Natural killer cell treated with Interleukin-12 subunit alpha and Interleukin-12 subunit beta and Interleukin-15 and Interleukin-18, amount 100 ng/mL, for 72 hours (primary cell): ENCODE results near the gene EIF2S2. TPM values are rescaled to one million over a fixed set of nuclear protein-coding genes. Genes with fewer than 3 reads are reported as not detected.

Experiments
- ATAC-seq, 2 donors: fragments of 150-1000 bp; cut with Tn5 transposase in 1 of 2; sonication (Bioruptor Pico), chemical (Tn5 transposase) in 1 of 2; 2 replicates each; pipeline ENCODE4 v1.10.0; 2021
- DNase-seq: peaks from one replicate; pipeline ENCODE4 v3.0.0; 2022; ENCODE audit warnings: low spot score
- H3K27ac Mint-ChIP-seq, 2 donors: 1 replicate in 1 of 2; 2 replicates in 1 of 2; pipeline ENCODE4 v1.8.0; 2022; ENCODE audit warnings: mixed read lengths in 2 of 2, mild to moderate bottlenecking in 1 of 2, moderate library complexity in 1 of 2
- H3K27me3 Mint-ChIP-seq, 2 donors: 1 replicate in 1 of 2; 2 replicates in 1 of 2; pipeline ENCODE4 v1.8.0; 2022; ENCODE audit warnings: mixed read lengths in 2 of 2
- H3K36me3 Mint-ChIP-seq: one replicate; pipeline ENCODE4 v1.8.0; 2022; ENCODE audit warnings: mixed read lengths
- H3K4me1 Mint-ChIP-seq, 2 donors: 1 replicate in 1 of 2; 2 replicates in 1 of 2; pipeline ENCODE4 v1.8.0; 2022; ENCODE audit warnings: low read depth in 2 of 2, mixed read lengths in 2 of 2, mild to moderate bottlenecking in 1 of 2
- H3K4me3 Mint-ChIP-seq: one replicate; pipeline ENCODE4 v1.8.0; 2022; ENCODE audit warnings: mixed read lengths
- H3K9me3 Mint-ChIP-seq: 2 replicates; pipeline ENCODE4 v1.8.0; 2022; ENCODE audit warnings: mixed read lengths
- total RNA-seq, 2 donors: library from RNA; stranded (reverse); gene quantifications; one replicate each; pipeline ENCODE4 v1.2.3, GENCODE V29; 2022

The EIF2S2 gene
- total RNA-seq, 2 donors from 2014 or later: 97.6 to 99.8 TPM

DNA sequence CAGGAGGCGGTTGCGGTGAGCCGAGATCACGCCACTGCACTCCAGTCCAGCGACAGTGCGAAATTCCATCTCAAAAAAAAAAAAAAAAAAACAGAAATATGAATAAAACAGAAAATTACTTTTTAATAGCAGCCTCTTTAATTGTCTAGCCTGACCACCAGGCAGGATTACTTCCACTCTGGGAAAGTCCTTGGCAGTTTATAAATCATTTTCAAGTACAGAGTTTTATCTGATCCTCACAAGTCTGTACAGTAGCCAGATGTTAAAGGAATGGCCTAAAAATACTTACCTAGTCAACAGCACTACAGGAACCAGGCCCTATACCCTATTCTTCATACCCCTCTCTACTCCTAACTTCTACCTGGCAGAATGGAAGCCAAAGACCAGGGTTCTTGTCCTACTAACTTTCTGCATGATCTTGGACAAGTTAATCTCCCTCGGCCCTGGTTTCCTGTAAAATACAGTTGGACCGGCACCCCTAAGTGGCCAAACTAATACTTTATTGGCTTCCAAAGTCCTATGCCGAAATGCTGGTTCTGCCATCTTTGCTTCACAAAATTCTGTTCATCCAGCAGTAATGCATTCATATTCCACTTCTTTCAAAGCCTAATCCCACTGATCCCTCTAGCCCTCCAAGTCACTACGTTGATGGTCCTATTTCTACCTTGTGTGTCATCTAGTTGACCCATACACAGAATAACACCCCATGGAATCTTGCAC is 1.9 kb downstream of the EIF2S2 start:
- Mint-ChIP-seq H3K27ac (peak overlapping the region; percentile 93 to 98), H3K27me3 (no peaks in the 10 kb centered on the region), H3K36me3 (peaks cover 29% of the 10 kb centered on the region), H3K9me3 (no peaks in the 10 kb centered on the region), H3K4me3 (peak overlapping the region; percentile 94), H3K4me1 (peaks cover 45 to 59% of the 10 kb centered on the region in 2 donors)
- DNase-seq: no peak
- ATAC-seq: no peak

DNA sequence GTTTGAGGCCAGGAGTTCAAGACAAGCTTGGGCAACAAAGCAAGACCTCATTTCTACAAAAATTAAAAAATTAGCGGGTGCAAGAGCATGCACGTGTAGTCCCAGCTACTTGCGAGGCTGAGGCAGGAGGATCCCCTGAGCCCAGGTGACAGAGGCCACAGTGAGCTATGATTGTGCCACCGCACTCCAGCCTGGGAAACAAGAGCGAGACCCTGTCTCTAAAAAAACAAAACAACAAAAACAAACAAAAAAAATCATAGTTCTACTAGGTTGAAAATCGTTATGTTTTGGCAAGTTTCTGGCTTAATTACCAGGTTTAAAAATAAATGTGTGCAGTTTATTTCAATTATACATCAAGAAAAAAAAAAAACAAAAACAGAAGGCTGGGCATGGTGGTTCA is 2.6 kb downstream of the EIF2S2 start:
- ATAC-seq: no peak
- no peak for DNase-seq
- peak overlapping the region; percentile 55 to 73 for H3K27ac Mint-ChIP-seq
- H3K9me3 Mint-ChIP-seq: no peaks in the 10 kb centered on the region
- H3K4me1 Mint-ChIP-seq: peaks cover 50 to 66% of the 10 kb centered on the region in 2 donors
- no peaks in the 10 kb centered on the region for H3K27me3 Mint-ChIP-seq
- peaks cover 37% of the 10 kb centered on the region for H3K36me3 Mint-ChIP-seq
- peak overlapping the region; percentile 73 for H3K4me3 Mint-ChIP-seq

DNA sequence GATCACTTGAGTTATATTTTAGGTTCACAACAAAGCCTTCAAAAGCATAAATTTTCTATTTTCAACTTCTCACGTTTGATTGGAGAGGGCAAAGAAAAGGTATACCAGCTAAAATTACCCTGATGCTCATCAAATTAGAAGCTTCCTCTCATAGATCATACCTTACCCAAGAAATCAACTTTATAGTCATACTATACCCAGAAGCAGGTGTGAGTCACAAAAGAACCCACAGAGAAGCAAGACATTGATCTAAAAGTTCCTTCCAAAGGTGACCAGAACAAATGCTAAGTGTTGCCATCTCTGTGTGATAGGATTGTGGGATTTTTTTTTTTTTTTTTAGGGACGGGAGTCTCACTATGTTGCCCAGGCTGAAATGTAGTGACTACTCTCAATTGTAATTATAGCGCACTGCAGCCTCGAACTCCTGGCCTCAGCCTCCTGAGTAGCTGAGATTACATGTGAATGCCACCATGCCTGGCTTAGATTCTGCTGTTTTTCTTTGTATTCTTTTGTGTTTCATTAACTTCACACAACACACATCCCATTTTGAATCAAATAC is 3.3 kb downstream of the EIF2S2 start:
- Mint-ChIP-seq H3K36me3 (peaks cover 43% of the 10 kb centered on the region), H3K27ac (peak overlapping the region; percentile 55 to 73)

DNA sequence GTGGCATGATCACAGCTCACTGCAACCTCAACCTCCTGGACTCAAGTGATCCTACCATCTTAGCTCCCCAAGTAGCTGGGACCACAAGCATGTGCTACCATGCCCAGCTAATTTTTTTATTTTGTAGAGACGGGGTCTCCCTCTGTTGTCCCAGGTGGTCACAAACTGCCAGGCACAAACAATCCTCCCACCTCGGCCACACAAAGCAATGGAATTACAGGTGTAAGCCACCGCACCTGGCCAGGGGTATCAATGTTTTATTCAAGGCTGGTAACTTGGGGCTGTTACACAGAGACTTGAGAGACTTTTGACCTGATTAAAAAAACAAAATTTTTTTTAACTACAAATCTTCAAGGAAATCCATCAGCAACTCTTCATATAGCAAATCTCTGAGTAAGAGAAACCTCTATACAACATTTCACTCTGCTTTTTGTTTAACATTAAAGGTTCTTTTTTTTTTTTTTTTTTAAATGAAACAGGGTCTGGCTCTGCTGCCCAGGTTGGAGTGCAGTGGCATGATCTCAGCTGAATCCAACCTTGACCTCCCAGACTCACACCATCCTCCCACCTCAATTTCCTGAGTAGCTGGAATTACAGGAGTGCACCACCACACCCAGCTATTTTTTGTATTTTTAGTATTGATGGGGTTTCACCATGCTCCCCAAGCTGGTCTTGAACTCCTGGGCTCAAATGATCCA is 5.9 kb downstream of the EIF2S2 start:
- H3K36me3 Mint-ChIP-seq: peaks cover 55% of the 10 kb centered on the region
- H3K27ac Mint-ChIP-seq: peak overlapping the region; percentile 38 to 83
- H3K4me3 Mint-ChIP-seq: no peak overlapping the region
- no peaks in the 10 kb centered on the region for H3K27me3 Mint-ChIP-seq
- H3K4me1 Mint-ChIP-seq: peaks cover 58 to 78% of the 10 kb centered on the region in 2 donors
- ATAC-seq: no peak
- DNase-seq: no peak
- H3K9me3 Mint-ChIP-seq: no peaks in the 10 kb centered on the region

More for the DNA sequence above, 3.3 kb downstream of the EIF2S2 start:
- H3K4me3 Mint-ChIP-seq: peak overlapping the region; percentile 73
- H3K27me3 Mint-ChIP-seq: no peaks in the 10 kb centered on the region
- ATAC-seq: no peak
- DNase-seq: no peak
- H3K9me3 Mint-ChIP-seq: no peaks in the 10 kb centered on the region
- H3K4me1 Mint-ChIP-seq: peaks cover 56 to 72% of the 10 kb centered on the region in 2 donors

DNA sequence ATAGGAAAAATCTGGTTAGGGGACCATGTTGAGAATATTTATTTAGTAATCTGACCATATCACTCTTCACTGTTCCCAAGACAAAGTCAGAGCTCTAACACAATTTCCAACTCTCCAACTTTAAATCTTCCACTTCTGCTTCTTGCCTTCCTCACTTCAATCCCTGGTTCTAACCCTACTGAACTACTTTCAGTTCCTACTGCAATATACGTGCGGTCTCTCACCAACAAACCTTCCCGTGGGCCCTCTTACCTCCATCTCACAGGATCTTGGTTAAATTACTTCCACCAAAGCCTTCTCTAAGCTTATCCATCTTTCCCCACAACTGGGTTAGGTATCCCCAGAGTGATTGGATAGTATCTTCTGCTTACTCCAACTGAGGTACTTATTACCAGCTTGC is 8.0 kb downstream of the EIF2S2 start:
- Mint-ChIP-seq H3K36me3 (peaks cover 43% of the 10 kb centered on the region), H3K4me3 (no peak overlapping the region), H3K27ac (peak overlapping the region; percentile 16 to 38), H3K9me3 (no peaks in the 10 kb centered on the region), H3K27me3 (no peaks in the 10 kb centered on the region), H3K4me1 (peaks cover 56 to 73% of the 10 kb centered on the region in 2 donors)
- no peak for DNase-seq
- no peak for ATAC-seq

DNA sequence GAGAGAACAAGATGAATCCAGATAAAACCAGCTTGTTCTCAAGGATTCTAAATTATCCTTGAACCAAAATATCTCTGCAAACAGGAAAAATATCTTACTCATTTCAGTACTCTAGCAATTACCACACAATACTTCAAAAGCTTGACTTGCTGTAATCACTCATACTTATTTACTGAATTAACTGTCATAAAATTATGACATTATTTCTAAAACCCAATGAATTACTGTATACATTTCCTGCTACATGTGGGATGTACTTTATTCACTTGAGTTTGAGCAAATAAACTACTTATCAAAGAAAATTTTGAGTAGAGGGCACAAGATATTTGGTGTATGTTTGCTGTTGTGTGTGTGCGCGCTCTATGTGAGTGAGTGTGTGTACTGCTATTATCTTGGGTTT is 9.7 kb downstream of the EIF2S2 start:
- Mint-ChIP-seq H3K36me3 (peaks cover 43% of the 10 kb centered on the region), H3K9me3 (no peaks in the 10 kb centered on the region), H3K4me1 (peaks cover 43 to 56% of the 10 kb centered on the region in 2 donors), H3K27ac (peak overlapping the region; percentile 26 to 69), H3K4me3 (no peak overlapping the region), H3K27me3 (no peaks in the 10 kb centered on the region)
- DNase-seq: no peak
- no peak for ATAC-seq

DNA sequence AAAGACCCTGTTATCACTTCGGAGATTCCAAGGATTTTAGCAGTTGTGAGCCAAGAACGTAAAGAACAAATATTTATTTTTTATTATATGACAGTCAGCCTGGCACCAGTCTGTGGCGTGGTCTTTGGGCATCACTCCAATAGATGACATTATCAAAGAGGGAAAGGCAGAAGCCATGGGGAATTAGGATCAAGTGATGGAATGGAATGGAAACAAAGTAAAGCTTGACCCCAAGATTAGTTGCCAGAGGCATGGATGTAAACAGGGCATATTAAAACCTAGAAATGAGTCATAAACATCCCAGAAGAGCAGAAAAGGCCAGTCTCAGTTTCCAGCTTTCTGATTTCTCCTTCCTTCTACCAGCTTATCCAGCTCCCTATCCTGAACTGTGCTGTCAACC is 11.5 kb downstream of the EIF2S2 start:
- ATAC-seq (no peak), DNase-seq (no peak)
- H3K27ac Mint-ChIP-seq: no peak overlapping the region

DNA sequence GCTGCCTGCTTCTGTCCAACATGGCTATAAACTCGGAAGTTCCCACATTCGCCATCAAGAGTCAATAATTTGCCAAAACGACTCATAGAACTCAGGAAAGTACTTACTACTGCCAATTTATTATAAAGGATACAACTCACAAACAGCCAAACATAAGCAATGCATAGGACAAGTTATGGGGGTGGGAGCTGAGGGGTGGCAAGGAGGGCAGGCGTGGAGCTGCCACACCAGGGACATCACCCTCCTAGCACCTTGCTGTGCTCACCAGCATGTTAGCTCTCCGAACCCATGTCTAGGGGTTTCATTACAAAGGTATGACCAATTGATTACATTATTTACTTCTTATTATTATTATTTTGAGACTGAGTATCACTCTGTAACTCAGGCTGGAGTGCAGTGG is 12.4 kb downstream of the EIF2S2 start:
- no peak overlapping the region for H3K27ac Mint-ChIP-seq

More for the DNA sequence above, 11.5 kb downstream of the EIF2S2 start:
- Mint-ChIP-seq H3K36me3 (peaks cover 48% of the 10 kb centered on the region), H3K9me3 (no peaks in the 10 kb centered on the region), H3K27me3 (no peaks in the 10 kb centered on the region), H3K4me1 (peaks cover 34 to 40% of the 10 kb centered on the region in 2 donors), H3K4me3 (no peak overlapping the region)

DNA sequence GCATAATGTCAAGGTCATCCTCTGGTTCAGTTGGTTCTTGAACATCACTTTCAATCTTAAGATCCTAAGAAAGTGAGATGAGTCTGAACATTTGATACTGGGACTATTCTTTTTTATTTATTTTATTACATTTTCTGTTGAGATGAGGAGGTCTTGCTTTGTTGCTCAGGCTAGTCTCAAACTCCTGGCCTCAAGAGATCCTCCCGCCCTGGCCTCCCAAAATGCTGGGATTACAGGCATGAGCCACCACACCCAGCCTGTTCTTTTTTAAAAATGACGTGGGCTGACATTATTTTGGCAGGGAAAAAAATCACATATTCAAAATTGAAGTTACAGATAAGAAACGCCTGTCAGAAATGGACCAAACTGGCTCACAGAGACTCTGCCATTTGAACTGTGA is 13.5 kb downstream of the EIF2S2 start:
- Mint-ChIP-seq H3K36me3 (peaks cover 36% of the 10 kb centered on the region), H3K27ac (no peak overlapping the region), H3K4me1 (peaks cover 23 to 24% of the 10 kb centered on the region in 2 donors), H3K9me3 (no peaks in the 10 kb centered on the region), H3K4me3 (no peak overlapping the region), H3K27me3 (no peaks in the 10 kb centered on the region)
- no peak for DNase-seq
- ATAC-seq: no peak

More for the DNA sequence above, 12.4 kb downstream of the EIF2S2 start:
- Mint-ChIP-seq H3K36me3 (peaks cover 39% of the 10 kb centered on the region), H3K27me3 (no peaks in the 10 kb centered on the region), H3K4me3 (no peak overlapping the region), H3K9me3 (no peaks in the 10 kb centered on the region), H3K4me1 (peaks cover 25 to 32% of the 10 kb centered on the region in 2 donors)
- no peak for ATAC-seq
- no peak for DNase-seq

DNA sequence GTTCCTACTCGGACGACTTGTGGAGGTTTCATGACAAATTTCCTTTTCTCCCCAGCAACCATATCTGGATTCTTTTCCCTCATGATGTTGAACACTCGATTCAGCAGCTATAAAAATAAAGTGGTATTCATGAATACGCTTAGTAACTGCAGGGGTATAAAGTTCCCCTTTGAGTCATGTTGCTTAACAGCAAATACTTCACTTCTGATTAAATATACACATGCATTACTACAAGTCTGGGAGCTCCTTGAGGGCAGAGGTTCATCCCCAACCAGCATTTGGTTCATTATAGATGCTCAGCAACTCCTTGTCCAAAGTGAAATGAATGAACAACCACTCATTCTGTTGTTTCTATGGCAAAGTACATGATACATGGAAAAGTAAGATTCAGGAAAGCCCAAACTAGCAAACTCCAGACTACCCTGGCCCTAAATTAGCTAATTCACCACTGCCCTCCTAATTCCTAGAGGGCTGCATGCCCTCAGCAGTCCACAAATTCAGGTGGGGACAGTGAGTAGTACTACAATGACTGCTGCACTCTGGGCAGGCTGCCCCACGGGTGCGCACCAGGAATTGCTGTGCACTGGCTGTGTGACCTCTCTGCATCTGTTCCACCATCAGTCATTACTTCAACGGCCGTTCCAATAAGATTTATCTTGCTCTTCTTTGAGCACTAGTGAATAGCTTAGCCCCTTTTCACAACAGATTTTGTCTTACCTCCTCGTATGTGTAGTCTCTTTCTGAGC is 15.2 kb downstream of the EIF2S2 start:
- Mint-ChIP-seq H3K36me3 (peaks cover 34% of the 10 kb centered on the region), H3K4me3 (no peak overlapping the region), H3K27me3 (no peaks in the 10 kb centered on the region), H3K9me3 (no peaks in the 10 kb centered on the region), H3K27ac (peak overlapping the region in 1 of 2 donors; percentile 33), H3K4me1 (peaks cover 9 to 19% of the 10 kb centered on the region in 2 donors)
- ATAC-seq (no peak), DNase-seq (no peak)

DNA sequence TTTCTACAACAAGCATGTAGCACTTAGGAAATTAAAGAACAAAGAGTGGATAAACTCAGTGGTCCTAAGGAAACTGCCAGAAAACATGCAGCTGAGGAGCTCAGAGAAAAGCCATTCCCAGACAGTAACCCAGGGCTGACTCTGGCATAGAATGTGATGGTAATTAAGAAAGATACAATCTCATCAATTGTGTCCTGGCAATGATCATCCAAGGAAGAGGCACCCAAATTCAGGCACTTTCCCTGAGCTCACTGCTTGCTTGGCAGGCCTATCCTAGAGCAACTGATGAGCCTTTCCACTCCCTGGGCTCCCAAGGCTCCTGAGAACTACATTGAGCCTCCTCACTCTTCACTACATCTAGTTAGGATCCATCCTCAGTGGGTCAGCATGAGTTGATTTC is 16.2 kb downstream of the EIF2S2 start:
- Mint-ChIP-seq H3K27ac (no peak overlapping the region), H3K4me3 (no peak overlapping the region), H3K9me3 (no peaks in the 10 kb centered on the region), H3K4me1 (peaks cover 9 to 19% of the 10 kb centered on the region in 2 donors), H3K27me3 (no peaks in the 10 kb centered on the region), H3K36me3 (peaks cover 38% of the 10 kb centered on the region)
- DNase-seq: no peak
- no peak for ATAC-seq

DNA sequence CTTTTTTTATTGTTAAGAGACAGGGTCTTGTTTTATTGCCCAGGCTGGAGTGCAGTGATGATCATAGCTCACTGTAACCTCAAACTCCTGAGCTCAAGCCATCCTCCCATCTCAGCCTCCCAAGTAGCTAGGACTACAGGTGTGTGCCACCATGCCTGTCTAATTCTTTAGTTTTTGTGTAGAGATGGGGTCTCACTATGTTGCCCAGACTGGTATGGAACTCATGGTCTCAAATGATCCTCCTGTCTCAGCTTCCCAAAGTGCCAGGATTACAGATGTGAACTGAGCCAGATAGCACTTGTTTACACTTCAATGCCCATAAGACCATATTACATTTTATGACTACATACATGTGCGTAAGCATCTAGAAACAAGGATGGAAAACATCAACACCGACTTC is 18.1 kb downstream of the EIF2S2 start:
- H3K27me3 Mint-ChIP-seq: no peaks in the 10 kb centered on the region
- no peak overlapping the region for H3K4me3 Mint-ChIP-seq
- H3K4me1 Mint-ChIP-seq: peaks cover 0 to 12% of the 10 kb centered on the region in 2 donors
- no peak for ATAC-seq
- H3K27ac Mint-ChIP-seq: peak overlapping the region in 1 of 2 donors; percentile 56
- peaks cover 49% of the 10 kb centered on the region for H3K36me3 Mint-ChIP-seq
- DNase-seq: no peak
- no peaks in the 10 kb centered on the region for H3K9me3 Mint-ChIP-seq

DNA sequence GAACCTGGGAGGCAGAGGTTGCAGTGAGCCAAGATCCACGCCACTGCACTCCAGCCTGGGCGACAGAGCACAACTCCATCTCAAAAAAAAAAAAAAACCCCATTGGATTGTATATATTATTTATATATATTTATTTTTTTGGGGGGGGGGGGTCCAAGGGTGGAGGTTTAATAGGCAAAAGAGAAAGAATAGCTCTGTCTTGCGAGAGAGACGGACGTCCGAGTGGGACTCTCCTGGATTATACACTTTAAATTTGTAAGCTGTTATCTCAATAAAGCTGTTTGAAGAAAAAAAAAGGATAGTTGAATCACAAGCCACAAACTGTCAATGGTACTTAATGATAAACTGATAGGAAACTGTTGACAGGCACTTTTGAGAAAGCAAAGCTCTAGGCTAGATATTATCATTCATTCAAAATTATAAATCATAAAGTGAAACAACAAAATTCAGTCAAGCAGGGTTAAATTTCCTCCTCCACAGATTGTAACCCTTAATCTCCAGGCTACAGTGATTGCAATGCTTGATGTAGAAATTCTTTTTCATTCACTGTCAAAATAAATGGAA is 20.3 kb downstream of the EIF2S2 start:
- H3K27me3 Mint-ChIP-seq: no peaks in the 10 kb centered on the region
- DNase-seq (no peak), ATAC-seq (no peak)
- H3K9me3 Mint-ChIP-seq: no peaks in the 10 kb centered on the region
- no peak overlapping the region for H3K4me3 Mint-ChIP-seq
- peaks cover 46% of the 10 kb centered on the region for H3K36me3 Mint-ChIP-seq
- peak overlapping the region in 1 of 2 donors; percentile 37 for H3K27ac Mint-ChIP-seq
- peaks cover 7 to 16% of the 10 kb centered on the region in 2 donors for H3K4me1 Mint-ChIP-seq
